CD4-positive, alpha-beta T cell treated with Interleukin-10 for 1 hour (primary cell): ENCODE measurements around the gene P2RY2.

ENCODE experiments used
- DNase-seq: peaks from one replicate; pipeline ENCODE4 v3.0.0-alpha.2; 2020

Gene P2RY2

DNA sequence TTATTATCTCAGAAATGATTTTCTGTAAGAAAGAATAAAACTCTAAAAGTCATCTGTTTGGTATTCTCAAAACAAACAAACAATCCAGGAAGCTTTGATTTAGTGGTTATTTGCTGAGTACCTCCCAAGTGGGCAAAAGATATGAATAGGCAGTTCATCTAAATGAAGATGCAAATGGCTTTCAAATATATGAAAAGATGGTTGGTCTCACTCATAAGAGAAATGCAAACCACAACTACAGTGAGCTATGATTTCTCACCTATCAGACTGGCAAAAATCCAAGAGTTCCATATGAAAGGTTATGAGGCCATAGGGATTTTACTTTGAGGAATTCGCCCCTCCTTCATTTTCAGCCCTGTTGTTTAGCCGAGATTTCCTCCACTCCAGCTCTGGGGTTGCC is 11.3 kb upstream of the P2RY2 start:
- no peak for DNase-seq

DNA sequence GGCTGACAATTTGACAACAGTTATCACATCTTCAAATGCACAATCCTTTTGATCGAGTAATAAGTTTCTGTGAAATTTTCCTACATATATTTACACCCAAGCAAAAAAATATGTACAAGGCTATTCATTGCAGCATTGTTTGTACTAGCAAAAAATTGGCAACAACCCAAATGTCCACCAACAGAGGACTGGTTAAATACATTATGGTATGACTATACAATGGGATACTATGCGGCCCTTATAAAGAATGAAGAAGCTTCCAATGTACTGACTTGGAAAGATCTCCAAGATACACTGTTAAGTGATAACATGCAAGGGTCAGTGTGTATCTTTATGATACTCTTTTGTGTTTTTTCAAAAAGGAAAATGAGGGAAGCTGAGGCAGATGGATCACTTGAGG is 8.2 kb upstream of the P2RY2 start:
- no peak for DNase-seq

DNA sequence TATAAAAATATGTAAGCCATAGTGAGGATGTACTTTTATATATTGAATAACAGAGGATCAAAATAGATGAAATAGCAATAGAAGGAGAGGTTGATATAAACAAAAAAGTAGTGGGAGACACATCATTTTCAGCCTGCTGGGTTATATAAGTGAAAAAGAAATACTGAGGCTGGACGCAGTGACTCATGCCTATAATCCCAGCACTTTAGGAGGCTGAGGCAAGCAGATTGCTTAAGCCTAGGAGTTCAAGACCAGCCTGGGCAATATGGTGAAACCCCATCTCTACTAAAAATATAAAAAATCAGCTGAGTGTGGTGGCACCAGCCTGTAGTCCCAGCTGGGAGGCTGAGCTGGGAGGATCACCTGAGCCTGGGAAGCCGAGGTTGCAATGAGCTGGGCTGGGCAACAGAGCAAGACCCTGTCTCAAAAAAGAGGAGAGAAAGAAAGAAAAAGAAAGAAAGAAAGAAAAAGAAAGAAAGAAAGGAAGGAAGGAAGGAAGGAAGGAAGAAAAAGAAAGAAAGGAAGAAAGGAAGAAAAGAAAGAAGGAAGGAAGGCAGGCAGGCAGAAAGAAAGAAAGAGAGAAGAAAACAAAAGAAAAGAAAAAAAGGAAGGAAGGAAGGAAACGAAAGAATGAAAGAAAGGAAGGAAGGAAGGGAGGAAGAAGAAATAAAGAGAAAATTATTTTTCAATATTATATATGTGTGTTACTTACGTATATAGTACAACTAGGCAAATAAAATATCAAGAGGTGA is 7.0 kb upstream of the P2RY2 start:
- DNase-seq = no peak

DNA sequence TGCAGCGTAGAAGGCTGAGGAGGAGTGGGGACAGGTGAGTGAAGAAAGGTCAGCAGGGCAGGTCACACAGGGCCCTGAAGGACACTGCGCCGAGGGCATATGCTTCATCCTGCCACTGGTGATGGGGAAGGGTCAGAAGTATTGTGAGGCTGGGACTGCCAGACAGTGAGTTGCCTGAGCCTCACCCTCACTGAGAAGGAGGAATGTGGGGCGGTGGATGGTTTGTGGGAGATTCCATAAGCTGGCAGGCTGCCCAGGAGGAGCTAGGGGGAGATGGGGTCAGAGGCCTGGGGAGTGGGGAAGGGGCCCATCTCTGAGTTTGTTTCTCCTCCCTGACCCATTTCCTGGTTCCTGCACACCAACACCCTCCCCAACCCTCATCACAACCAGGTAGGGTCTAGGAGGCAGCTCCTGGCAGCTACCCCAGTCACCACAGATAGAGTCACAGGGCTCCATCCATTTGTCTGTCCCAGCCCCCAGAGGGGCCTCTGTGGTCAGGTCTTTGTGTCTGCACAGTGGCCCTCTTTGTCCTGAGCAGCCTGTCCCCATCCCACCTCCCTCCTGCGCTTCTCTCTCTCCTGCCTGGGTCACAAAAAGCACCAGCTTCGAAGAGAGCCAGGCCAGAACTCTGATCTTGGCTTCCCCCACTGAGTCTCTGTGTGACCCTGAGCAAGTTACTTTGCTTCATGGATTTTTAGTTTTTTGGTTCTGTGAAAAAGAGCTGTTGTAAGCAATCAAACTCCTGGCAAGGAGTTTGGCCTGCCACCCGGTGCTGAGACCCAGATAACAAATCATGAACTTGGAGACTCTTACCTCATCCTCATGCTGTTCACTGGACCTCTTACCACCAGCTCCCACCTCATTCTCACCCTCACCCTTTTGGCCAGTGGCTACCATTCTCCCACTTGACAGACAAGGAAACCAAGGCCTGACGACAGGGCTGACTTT is 4.6 kb upstream of the P2RY2 start:
- no peak for DNase-seq

DNA sequence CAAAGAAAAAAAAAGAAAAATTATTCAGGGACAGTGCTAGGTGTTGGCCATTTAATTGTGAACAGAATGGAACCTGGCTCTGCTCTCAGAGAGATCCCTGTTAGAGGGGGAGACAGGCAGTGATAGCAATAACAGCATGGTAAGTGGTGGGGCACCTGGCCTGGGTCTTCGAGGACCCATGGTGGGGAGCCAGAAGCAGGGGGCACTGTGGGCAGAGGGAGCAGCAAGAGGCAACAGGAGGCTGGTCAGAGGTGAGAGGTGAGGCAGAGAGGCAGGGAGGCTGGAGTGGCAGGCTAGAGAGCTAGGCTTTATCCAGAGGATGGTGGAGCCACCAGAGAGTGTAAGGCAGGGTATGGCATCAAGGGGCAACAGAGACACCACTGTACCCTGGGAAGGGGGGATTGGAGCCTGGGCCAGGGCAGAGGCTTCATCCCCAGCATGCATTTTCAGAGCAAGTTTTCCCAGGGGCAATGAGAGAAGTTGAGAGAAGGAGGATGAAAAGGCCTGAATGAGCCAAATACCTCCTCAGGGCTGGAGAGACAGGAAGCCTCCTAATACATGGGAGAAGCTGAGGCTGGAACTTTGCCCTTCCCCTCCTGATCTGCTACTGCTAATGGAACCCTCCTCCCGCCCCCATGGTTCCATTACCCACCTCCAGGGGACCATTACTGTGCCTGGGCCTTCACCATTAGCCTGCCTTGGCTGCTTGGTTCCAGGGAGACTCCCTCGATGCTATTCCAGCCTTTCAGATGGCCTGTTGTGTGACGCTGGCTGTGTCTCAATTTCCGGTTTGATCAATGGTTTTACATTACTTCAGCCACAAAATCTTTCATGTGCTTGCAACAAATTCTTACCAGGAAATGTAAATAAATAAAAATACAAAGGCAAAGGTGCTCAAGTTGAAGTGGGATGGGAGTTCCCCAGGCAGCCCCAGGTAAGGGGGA is 2.6 kb upstream of the P2RY2 start:
- DNase-seq = no peak

DNA sequence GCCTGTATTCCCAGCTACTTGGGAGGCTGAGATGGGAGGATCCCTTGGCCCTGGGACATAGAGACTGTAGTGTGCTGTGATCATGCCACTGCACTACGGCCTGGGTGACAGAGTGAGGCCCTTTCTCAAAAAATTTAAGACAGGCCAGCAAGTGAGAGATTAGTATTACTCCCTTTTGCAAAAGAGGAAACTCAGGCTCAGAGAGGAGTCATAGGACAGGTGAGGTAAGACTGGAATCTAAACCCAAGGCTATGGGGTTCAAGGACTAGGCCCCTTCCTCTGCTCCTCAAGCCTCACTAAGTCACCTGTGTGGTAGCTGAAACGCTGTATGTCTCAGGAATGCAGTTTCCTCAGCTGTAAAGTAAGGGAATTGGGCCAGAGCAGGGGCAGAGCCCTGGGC is 1.6 kb upstream of the P2RY2 start:
- no peak for DNase-seq

DNA sequence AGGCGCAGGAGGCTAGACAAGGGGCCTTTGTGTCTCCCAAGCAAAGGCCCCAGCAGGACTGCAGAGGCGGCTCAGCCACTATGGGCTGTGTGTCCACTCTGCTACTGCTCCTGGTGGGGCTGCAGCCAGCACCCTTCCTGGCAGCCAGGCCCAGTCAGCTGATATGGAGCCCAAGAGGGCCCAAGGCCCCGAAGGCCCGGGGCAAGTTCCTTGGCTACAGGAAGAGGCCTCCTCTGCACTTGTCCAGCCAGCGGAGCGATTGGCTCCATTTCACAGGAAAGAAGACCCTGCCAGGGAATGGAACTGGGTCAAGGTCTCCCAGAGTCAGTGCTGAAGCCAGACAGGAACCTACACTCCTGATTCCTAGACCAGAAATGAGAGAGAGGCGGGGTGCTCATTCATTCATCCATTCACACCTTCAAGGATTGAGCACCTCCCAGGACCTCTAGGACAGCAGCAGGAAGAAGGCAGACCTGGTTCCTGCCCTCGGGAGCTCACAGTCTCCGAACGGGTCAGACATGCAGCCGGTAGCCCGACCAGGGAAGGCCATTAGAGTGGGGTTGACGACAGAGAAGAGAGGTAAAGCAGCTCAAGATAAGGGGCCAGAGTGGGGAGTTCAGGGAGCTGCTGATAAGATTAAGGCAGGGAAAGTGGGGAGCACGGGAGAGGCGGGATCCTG is 811 bp upstream of the P2RY2 start:
- DNase-seq = no peak

DNA sequence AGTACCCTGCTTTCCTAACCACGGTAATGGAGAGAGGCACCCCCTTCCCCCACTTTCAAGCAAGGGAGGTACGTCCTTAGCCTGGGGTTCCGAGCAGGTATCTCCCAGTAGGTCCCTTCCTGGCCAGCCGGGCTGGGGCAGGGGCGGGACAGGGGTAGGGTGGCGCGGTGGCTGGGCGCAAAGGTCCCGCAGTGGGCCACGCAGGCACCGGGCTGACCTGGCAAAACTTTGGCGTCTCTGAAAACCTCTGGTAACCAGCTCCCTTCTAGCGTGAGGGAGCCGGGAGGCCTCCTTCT is 323 bp upstream of the P2RY2 start:
- DNase-seq = no peak

DNA sequence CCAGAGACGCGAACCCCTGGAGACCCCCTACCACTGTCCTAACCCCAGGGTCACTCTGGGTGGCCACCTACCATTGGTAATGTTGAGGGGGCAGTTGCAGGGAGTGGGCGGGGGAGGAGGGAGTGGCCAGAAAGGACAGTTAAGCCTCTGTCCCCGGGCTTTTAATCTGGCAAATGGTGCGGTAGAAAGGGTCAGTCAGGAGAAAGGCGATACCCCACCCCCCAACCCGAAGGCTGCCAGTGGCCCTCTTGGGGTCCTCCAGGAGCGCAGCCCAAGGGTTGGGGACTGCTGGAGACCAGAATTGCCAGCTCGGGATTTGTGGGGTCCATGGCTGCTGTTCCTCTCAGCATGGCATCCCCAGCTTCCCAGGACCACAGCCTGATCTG is 742 bp downstream of the P2RY2 start:
- no peak for DNase-seq

DNA sequence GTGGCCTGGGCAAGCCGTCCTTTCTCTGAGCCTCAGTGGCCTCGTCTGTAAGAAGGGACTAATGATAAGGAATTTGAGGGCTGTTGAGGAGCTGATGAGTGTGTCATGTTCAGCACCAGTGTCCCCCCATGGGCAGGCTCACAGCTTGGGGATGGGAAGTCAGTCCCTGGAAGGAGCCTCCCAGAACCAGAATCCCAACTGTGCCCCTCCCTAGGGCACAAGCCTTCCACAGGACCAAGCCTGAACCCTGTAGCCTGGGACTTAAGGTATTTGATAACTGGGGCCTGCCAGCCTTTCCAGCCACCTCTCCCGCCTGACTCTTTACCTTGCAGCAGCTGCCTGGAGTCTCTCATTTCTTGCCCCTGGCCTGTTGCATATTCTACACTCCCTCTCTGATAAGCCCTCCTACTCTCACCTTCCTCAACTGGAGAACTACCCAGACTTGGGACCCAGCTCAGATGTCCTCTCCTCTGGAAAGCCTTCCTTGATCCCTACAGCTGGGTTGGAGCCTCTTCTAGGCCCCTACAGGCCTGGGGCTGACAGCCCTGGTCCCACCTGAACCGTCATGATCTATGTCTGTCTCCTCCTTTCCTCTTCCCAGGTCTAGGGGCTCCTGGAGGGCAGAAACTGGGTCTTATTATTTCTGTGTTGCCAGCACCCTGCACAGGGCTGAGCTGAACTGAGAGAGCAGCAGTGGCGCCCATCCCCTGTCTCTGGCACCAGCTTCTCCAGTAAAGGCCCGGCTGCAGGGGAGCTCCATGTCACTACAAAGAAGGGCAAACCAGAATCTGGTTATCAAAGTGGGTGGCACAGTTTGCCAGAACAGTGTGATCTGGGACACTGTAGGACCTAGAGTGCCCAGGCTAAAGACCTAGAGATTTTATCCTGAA is 1.6 kb downstream of the P2RY2 start:
- no peak for DNase-seq

DNA sequence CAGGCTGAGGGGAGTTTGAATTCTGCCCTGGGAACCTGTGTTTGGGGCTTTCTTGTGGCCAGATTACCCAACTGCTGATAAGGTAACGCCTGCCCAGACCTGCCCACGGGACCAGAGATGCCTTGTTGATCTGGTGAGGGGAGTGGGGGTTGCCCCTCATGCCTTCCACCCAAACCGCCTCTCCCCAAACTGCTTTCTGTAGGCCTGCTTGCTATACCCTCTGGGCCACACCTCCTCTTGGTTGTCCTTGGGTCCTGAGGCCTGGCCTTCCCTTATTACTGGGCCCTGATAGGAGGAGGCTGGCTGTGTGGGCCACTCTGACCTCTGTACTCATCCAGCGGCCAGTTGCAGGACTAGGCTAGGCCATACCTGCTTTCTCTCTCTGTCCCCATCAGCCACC is 3.4 kb downstream of the P2RY2 start:
- no peak for DNase-seq

DNA sequence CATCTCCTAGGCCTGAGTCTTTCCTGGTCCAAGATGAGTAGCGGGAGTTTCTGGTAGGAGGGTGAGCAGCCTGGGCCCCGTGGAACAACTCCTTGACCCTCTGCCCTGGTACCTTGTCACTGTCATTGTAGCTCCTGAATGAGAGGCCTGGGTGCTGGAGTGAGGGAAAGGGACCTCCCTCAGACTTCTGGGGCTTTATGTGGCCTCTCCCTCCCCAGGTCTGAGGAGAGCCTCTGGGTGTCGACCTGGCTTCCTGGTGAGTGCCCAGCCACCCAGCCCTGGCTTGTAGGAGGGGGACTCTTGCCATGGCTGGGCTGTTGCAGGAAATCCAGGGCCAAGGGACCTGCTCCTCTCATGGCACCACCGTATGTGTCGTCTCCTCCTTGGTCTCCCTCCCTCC is 3.9 kb downstream of the P2RY2 start:
- DNase-seq = no peak

DNA sequence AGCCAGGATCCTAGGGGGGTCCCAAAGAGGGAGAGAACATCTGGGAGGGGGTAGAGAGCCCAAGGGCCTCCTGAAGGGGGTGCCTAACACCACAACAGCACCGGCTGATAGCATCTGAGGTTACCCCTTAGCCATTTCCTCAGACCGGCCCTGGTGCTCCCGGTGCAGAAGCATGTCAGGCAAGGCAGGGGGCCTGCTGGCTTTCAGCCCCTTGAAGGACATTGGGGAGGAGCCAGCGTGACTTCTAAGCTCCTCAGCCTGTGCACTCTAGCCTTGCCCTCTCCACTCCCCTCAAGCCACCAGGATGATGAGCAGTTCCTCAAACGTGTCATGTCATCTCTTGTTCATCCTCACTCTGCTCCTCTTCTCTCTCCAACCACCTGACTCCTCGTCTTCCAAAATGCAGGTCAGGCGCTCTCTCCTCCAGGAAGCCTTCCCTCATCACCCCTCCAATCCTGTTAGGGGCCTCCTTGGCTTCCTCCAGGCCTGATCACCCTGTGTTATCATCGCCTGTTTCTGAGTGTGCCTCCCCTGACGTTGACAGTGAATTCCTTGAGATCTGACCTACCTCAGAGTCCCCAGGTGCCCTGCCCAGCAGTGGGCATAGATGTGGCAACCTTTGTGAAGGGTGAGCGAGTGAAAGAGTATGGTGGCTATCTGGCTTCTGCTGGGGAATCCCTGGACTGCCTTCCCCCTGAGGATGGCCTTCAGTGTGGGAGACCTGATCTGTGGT is 6.1 kb downstream of the P2RY2 start:
- no peak for DNase-seq

DNA sequence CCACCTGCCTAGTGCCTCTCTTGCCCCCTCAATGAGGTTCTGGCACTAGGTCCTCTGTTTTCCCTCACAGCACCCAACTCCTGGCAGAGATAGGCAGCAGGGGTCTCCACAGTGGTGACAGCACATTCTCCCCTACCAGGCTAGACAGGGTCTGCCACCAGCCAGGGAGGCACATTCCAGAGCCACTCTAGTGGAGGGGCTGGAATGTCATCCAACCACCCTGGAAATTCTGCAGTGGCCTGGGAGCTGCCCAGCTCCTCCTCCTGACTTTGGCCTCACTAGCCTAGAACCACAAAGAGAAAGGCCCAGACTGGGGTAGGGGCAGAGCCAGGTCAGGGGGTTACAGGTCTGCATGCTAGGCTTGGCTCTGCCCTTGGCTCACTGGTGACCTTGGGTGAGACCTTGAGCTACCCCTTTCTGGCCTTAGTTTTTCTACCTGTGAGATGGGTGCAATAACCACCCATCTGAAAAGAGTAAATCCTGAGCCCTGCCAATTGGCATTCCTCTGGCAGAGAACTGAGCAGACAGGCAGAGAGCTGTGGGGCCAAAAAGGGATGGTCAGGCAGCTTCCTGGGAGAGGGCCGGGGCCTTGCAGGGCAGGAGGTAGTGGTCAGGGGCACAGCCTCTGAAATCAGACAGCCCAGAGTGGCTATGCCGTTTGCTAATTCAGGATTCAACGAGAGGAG is 7.1 kb downstream of the P2RY2 start:
- DNase-seq = no peak

DNA sequence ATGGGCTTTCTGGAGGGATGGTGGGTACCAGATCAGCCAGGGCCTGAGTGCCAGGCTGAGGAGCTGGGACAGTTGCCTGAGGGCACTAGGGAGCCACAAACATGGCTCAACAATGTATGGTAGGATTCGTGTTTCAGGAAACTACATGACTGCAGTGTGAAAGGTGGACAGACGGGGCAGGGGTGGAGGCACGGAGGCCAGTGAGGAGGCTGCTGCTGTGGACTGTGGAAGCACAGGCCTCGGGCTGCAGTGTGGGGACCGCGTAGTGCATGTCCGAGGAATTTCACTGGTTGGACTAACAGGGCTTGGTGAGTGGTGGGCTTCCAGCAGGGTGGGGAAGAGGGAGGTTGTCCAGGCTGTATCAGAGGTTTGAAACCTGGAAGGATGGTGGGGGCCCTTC is 7.8 kb downstream of the P2RY2 start:
- no peak for DNase-seq

DNA sequence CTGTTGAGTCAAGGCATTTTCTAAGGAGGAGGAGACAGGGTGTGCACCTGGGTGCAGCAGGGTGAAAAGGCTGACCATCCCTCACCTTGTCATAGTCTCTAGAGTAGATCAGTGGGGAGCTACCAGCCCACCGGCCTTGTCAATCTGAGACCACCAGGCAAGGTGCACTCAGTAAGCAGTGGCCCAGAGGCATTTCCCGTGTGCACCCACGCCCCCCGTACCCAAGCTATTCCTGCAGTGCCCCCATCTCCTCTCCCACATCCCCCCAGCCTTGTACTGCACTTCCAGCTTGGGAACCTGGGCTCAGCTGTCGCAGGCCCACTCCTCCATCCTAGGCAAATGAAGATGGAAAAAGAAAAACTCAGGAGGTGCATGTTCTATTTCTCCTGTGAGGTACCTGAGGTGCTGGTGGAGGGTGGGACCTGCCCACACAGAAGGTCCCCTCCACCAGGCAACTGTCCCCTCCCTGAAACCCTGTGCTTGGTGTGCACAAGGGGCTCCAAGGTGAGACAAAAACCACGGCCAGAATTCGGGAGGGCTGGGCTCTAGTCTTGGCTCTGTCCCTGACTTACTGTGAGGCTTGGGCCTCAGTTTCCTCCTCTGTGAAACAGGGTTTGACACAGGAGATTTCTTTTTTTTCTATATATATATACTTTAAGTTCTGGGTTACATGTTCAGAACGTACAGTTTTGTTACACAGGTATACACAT is 8.4 kb downstream of the P2RY2 start:
- no peak for DNase-seq

DNA sequence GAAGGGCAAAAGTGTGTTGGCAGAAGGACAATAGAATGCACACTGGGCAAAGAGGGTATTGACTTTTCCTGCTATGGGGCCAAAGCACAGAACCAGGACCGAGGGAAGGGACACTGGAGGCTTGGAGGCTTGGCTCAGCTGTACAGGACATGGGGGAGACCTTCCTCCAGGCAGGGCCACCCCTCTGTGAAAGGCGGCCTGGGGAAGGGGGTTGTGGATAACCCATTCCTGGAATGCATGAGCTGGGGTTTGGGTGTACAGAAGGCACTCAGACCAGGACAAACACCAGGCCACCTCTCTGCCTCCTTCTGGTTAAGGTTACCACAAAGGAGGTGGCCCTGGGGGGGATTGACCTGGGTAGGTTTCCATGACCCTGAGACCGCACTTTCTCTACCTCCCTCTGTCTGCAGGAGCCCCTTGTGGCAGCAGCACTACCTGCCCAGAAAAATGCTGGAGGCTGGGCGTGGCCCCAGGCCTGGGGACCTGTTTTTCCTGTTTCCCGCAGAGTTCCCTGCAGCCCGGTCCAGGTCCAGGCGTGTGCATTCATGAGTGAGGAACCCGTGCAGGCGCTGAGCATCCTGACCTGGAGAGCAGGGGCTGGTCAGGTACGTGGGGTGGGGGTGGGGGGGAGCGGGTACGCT is 9.6 kb downstream of the P2RY2 start:
- DNase-seq = no peak

DNA sequence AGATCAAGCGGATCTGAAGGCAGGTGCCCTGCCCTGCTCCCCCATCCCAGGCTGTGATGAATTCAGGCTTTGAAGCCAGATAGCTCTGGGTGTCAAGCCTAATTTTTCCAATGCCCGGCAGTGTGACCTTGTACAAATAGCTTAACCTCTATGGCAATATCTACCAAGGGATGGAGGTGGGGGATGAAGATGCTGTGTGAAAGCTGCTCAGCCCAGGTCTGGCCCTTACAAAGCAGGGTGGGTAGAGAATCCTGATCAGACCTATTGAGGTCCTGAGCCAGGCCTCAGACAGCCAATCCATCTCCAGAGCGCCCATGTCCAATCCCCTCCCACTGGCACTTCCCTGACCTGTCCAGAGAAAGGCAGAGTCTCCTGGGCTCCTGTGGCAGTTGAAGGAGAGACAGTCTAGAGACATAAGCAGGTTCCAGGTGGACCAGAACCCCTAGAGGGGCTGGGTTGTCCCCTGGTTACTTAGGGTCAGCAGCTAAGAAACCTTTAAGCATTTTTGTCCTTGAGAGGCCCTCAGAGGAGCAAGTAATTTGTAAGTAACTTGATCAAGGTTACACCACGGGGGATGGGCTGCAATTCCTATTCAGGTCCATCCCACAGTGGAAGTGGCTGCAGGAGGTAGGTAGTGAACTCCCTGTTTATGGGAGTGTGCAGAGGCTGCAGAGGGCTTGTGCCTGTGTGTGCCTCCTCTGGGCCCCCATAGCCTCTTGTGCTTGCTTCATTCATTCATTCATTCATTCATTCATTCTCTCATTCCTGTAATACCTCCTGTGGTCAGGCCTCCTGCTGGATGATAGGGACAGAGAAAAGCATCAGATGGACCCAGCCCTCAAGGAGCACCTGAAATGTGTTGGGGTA is 10.4 kb downstream of the P2RY2 start:
- DNase-seq = no peak
